A549 (cell line): ENCODE results near the gene RAB1B.

Experiments
- CEBPB ChIP-seq, 2 experiments: fragments of >200 bp in 1 of 2; sonication (Bioruptor Twin) in 1 of 2; formaldehyde crosslinking in 1 of 2; IDR thresholded peaks; 2 replicates each; pipeline ENCODE4 v1.6.1; 2012 to 2016
- CTCF ChIP-seq: fragments of >200 bp; sonication (Bioruptor Twin); formaldehyde crosslinking; IDR thresholded peaks from 3 replicates; pipeline ENCODE4 v1.5.1; 2016
- FOSL2 ChIP-seq, 2 experiments: fragments of 450-650 bp in 1 of 2; fragments of >200 bp in 1 of 2; sonication (Bioruptor Twin) in 1 of 2; formaldehyde crosslinking; IDR thresholded peaks; 2 replicates each; pipeline versions ENCODE4 v1.5.0 to v1.6.1; 2016 to 2020; ENCODE audit warnings: mild to moderate bottlenecking in 1 of 2, moderate library complexity in 1 of 2
- JUNB ChIP-seq: fragments of >200 bp; sonication (Bioruptor Twin); formaldehyde crosslinking; IDR thresholded peaks from 2 replicates; pipeline ENCODE4 v1.6.1; 2016
- KDM1A ChIP-seq: fragments of 200-600 bp; sonication (generic); IDR thresholded peaks from 2 replicates; pipeline ENCODE4 v1.6.1; 2016; ENCODE audit warnings: low read depth, mild to moderate bottlenecking
- MAX ChIP-seq: IDR thresholded peaks from 2 replicates; pipeline ENCODE4 v1.6.1; 2012
- POLR2A ChIP-seq: IDR thresholded peaks from 2 replicates; pipeline ENCODE4 v1.6.1; 2012; ENCODE audit warnings: mild to moderate bottlenecking, low read length
- RAD21 ChIP-seq, 2 experiments: fragments of >200 bp in 1 of 2; sonication (Bioruptor Twin) in 1 of 2; formaldehyde crosslinking in 1 of 2; IDR thresholded peaks in 1 of 2; conservative IDR thresholded peaks in 1 of 2; 2 replicates in 1 of 2; 3 replicates in 1 of 2; pipeline ENCODE4 v1.6.1; 2012 to 2018; ENCODE audit warnings: inconsistent platforms in 1 of 2
- REST ChIP-seq: fragments of 200-600 bp; sonication (generic); IDR thresholded peaks from 2 replicates; pipeline ENCODE4 v1.6.1; 2016; ENCODE audit warnings: antibody characterized with exemption, mild to moderate bottlenecking, moderate library complexity
- SMC3 ChIP-seq: fragments of >200 bp; sonication (Bioruptor Twin); formaldehyde crosslinking; IDR thresholded peaks from 3 replicates; pipeline ENCODE4 v1.6.1; 2018; ENCODE audit warnings: inconsistent platforms
- USF2 ChIP-seq: fragments of 450-650 bp; IDR thresholded peaks from 2 replicates; pipeline ENCODE4 v1.6.1; 2014; ENCODE audit warnings: antibody characterized with exemption
- ZC3H11A ChIP-seq: fragments of 450-650 bp; IDR thresholded peaks from 2 replicates; pipeline ENCODE4 v1.6.1; 2014; ENCODE audit warnings: antibody characterized with exemption, mild to moderate bottlenecking
- ZFP36 ChIP-seq: fragments of 450-650 bp; IDR thresholded peaks from 2 replicates; pipeline ENCODE4 v1.6.1; 2014; ENCODE audit warnings: borderline replicate concordance; ENCODE audit not compliant: partially characterized antibody

- TF ChIP-seq REST, result no peak
- TF ChIP-seq ZFP36, result no peak
- no peak for TF ChIP-seq CTCF
- TF ChIP-seq ZC3H11A, result no peak
- TF ChIP-seq SMC3, result no peak
- no peak for TF ChIP-seq JUNB
- TF ChIP-seq KDM1A, result no peak
- no peak for TF ChIP-seq MAX
- TF ChIP-seq USF2, result no peak
- TF ChIP-seq POLR2A, result no peak
- TF ChIP-seq FOSL2 (IDR thresholded peaks at IDR 0.05), result no peak
- no peak for TF ChIP-seq FOSL2 (CRISPR knock-in tag; IDR thresholded peaks at IDR 0.05)
- no peak for TF ChIP-seq CEBPB (IDR thresholded peaks at IDR 0.05)
- TF ChIP-seq RAD21 (conservative IDR thresholded peaks at IDR 0.05 in 1 of 2, IDR thresholded peaks at IDR 0.05 in 1 of 2), result no peak
These were observed 46.4 kb downstream of the RAB1B start for GRCh38 chr11:66314561-66315497.
